ENCODE data around the gene PZP. TPM values are rescaled to one million over a fixed set of nuclear protein-coding genes. Genes with fewer than 3 reads are reported as not detected.
"Not testable (repeated sequence)": the region's sequence is repeated elsewhere in the genome, so short reads cannot be mapped to it uniquely, and the experiment has no call there.

PZP gene
- total RNA-seq, 1 donor from 2014 or later: 2.7 TPM

DNA sequence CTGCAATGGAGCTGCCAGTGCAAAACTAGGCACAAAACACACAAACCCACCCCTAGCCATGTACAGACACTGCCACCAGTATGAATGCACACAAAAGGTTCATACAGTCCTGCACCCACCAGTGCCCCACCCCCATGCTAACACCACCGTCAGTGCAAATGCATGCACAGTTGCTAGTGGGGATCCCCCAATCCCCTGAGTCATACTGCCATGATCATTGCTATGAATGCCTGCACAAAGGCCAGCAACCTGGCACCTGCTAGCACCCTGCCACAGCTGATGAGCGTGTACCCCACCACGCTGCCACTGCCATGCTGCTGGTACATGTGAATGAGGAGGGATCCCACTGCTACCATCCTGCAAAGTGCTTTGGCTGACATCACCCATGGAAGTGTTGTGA lies 23.9 kb downstream of the PZP start:
- Histone ChIP-seq H3K27me3 (ENCODE audit: low read depth) (no peaks in the 10 kb centered on the region), H3K9me3 (no peaks in the 10 kb centered on the region), H3K27ac (no peak overlapping the region), H3K4me3 (no peak overlapping the region), H3K4me1 (no peaks in the 10 kb centered on the region), H3K36me3 (no peaks in the 10 kb centered on the region)
- intact Hi-C loops (cut with DNase I): no loop called here
- ATAC-seq (peak in 1 of 2 donors; percentile 17), DNase-seq (no peak)
- no peak for TF ChIP-seq CTCF (IDR thresholded peaks at IDR 0.05)

- no peak overlapping the region for H3K4me3 ChIP-seq
- no peak for TF ChIP-seq CTCF (IDR thresholded peaks at IDR 0.05)
- ATAC-seq (no peak), DNase-seq (no peak)
- H3K4me1 ChIP-seq: no peaks in the 10 kb centered on the region
- H3K27ac ChIP-seq: no peak overlapping the region
- no peaks in the 10 kb centered on the region for H3K9me3 ChIP-seq
- intact Hi-C loops (cut with DNase I): no loop called here
- H3K27me3 ChIP-seq (ENCODE audit: low read depth): no peaks in the 10 kb centered on the region
- no peaks in the 10 kb centered on the region for H3K36me3 ChIP-seq
Measured at GRCh38 chr12:9180810-9181209, 27.4 kb downstream of the PZP start.

GRCh38 chr12:9179781-9180180 lies 28.4 kb downstream of the PZP start:
- intact Hi-C loops (cut with DNase I): no loop called here
- H3K4me3 ChIP-seq: no peak overlapping the region
- no peak for DNase-seq
- no peaks in the 10 kb centered on the region for H3K9me3 ChIP-seq
- no peaks in the 10 kb centered on the region for H3K27me3 ChIP-seq (ENCODE audit: low read depth)
- no peak for ATAC-seq
- no peak for TF ChIP-seq CTCF (IDR thresholded peaks at IDR 0.05)
- no peak overlapping the region for H3K27ac ChIP-seq
- H3K36me3 ChIP-seq: no peaks in the 10 kb centered on the region
- H3K4me1 ChIP-seq: no peaks in the 10 kb centered on the region

- no peak for TF ChIP-seq CTCF (IDR thresholded peaks at IDR 0.05)
- DNase-seq: no peak
- Histone ChIP-seq H3K9me3 (no peaks in the 10 kb centered on the region), H3K27ac (peak overlapping the region; percentile 3), H3K4me3 (no peak overlapping the region), H3K36me3 (no peaks in the 10 kb centered on the region), H3K4me1 (no peaks in the 10 kb centered on the region), H3K27me3 (ENCODE audit: low read depth) (no peaks in the 10 kb centered on the region)
- no peak for ATAC-seq
- intact Hi-C loops (cut with DNase I): no loop called here
Measured at GRCh38 chr12:9169979-9170634, 38.1 kb downstream of the PZP start.

GRCh38 chr12:9167345-9167744 lies 40.9 kb downstream of the PZP start:
- DNase-seq; H3K27me3 ChIP-seq (ENCODE audit: low read depth); intact Hi-C loops (cut with DNase I); H3K4me3 ChIP-seq; H3K9me3 ChIP-seq; H3K36me3 ChIP-seq; H3K4me1 ChIP-seq; ATAC-seq: not testable (repeated sequence)
- H3K27ac ChIP-seq: peak overlapping the region; percentile 32

- H3K27me3 ChIP-seq (ENCODE audit: low read depth): no peaks in the 10 kb centered on the region
- no peaks in the 10 kb centered on the region for H3K36me3 ChIP-seq
- no peaks in the 10 kb centered on the region for H3K9me3 ChIP-seq
- no peak overlapping the region for H3K4me3 ChIP-seq
- H3K4me1 ChIP-seq: no peaks in the 10 kb centered on the region
- DNase-seq: no peak
- H3K27ac ChIP-seq: no peak overlapping the region
- intact Hi-C loops (cut with DNase I): no loop called here
- TF ChIP-seq CTCF (IDR thresholded peaks at IDR 0.05): no peak
- ATAC-seq: no peak
Measured at GRCh38 chr12:9163392-9163791, 44.8 kb downstream of the PZP start.
